Neutrophil (primary cell): ENCODE results near the gene ARF3.

Experiments
- H3K27ac ChIP-seq: fragments of 200-600 bp; sonication (generic); 2 replicates; pipeline ENCODE4 v1.5.1; 2016; ENCODE audit warnings: mild to moderate bottlenecking, moderate library complexity
- H3K27me3 ChIP-seq: fragments of 200-600 bp; sonication (generic); 2 replicates; pipeline ENCODE4 v1.6.0; 2016; ENCODE audit warnings: mild to moderate bottlenecking
- H3K36me3 ChIP-seq: fragments of 200-600 bp; sonication (generic); 2 replicates; pipeline ENCODE4 v1.5.1; 2017
- H3K4me1 ChIP-seq, 2 experiments: fragments of 200-600 bp in 1 of 2; sonication (generic) in 1 of 2; 1 replicate in 1 of 2; 2 replicates in 1 of 2; pipeline versions ENCODE4 v1.5.1 to v1.6.1; 2013 to 2016; ENCODE audit warnings: low read depth in 1 of 2, low read length in 1 of 2, mild to moderate bottlenecking in 1 of 2, moderate library complexity in 1 of 2; ENCODE audit not compliant: control insufficient read depth in 1 of 2, insufficient read depth in 1 of 2
- H3K4me3 ChIP-seq, 2 experiments: fragments of 200-600 bp in 1 of 2; sonication (generic) in 1 of 2; 1 replicate in 1 of 2; 2 replicates in 1 of 2; pipeline ENCODE4 v1.5.1; 2013 to 2016; ENCODE audit warnings: low read depth in 1 of 2, low read length in 1 of 2, mild to moderate bottlenecking in 1 of 2, moderate library complexity in 1 of 2
- H3K9me3 ChIP-seq: fragments of 200-600 bp; sonication (generic); 2 replicates; pipeline ENCODE4 v1.5.1; 2016
- CTCF ChIP-seq: fragments of 200-600 bp; sonication (generic); IDR thresholded peaks from 2 replicates; pipeline ENCODE4 v1.5.1; 2016; ENCODE audit warnings: antibody characterized with exemption

The ARF3 gene

DNA sequence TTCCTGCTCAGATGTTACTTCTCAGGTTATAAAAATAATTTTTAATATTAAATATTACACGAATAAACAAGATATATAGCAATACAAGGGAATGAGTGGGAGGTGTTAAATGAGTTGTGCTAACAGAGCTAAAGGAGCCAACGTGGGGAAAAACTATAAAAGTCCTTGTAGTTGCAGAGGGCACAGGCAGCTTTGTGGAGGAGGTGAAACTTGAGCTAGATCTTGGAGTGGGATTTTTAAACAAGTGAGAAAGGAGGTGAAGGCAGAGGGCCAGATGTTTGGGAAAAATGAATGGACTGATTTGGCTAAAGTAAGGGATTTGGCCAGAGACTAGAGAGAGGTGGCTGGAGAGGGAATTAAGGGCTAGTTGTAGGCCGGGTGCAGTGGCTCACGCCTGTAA lies 26.8 kb downstream of the ARF3 start:
- H3K36me3 ChIP-seq, result peaks cover 73% of the 10 kb centered on the region
- no peak overlapping the region for H3K4me3 ChIP-seq
- no peak overlapping the region for H3K27ac ChIP-seq
- H3K27me3 ChIP-seq, result no peaks in the 10 kb centered on the region
- H3K9me3 ChIP-seq, result no peaks in the 10 kb centered on the region
- TF ChIP-seq CTCF, result no peak
- H3K4me1 ChIP-seq, result peaks cover 4% of the 10 kb centered on the region in 2 experiments

- TF ChIP-seq CTCF, result no peak
- Histone ChIP-seq H3K4me1 (peaks cover 7 to 10% of the 10 kb centered on the region in 2 experiments), H3K36me3 (peaks cover 65% of the 10 kb centered on the region)
Measured at GRCh38 chr12:48929551-48929950, 27.7 kb downstream of the ARF3 start.

GRCh38 chr12:48927261-48927660 lies 30.0 kb downstream of the ARF3 start:
- H3K4me3 ChIP-seq, result no peak overlapping the region
- no peaks in the 10 kb centered on the region for H3K9me3 ChIP-seq
- no peak overlapping the region for H3K27ac ChIP-seq
- peaks cover 9 to 12% of the 10 kb centered on the region in 2 experiments for H3K4me1 ChIP-seq
- peaks cover 56% of the 10 kb centered on the region for H3K36me3 ChIP-seq
- no peak for TF ChIP-seq CTCF
- no peaks in the 10 kb centered on the region for H3K27me3 ChIP-seq

More at GRCh38 chr12:48929551-48929950, 27.7 kb downstream of the ARF3 start:
- Histone ChIP-seq H3K27ac (no peak overlapping the region), H3K4me3 (no peak overlapping the region), H3K27me3 (no peaks in the 10 kb centered on the region), H3K9me3 (no peaks in the 10 kb centered on the region)

- H3K4me1 ChIP-seq, result peaks cover 9 to 12% of the 10 kb centered on the region in 2 experiments
- no peaks in the 10 kb centered on the region for H3K9me3 ChIP-seq
- no peak for TF ChIP-seq CTCF
- H3K4me3 ChIP-seq, result peak within 1 kb of the TSS; percentile 76 to 77
- H3K27ac ChIP-seq, result peak within 1 kb of the TSS; percentile 25
- H3K36me3 ChIP-seq, result peaks cover 47% of the 10 kb centered on the region
- H3K27me3 ChIP-seq, result no peaks in the 10 kb centered on the region
Measured at GRCh38 chr12:48925304-48926011, 31.8 kb downstream of the ARF3 start, which contains the start of gene FKBP11. Gene FKBP11, minus strand, starts transcription at chr12:48925492. Its CDS starts 64 bp downstream, at chr12:48925428.

- Histone ChIP-seq H3K4me1 (peaks cover 9 to 12% of the 10 kb centered on the region in 2 experiments), H3K4me3 (peak overlapping the region; percentile 76 to 77), H3K27me3 (no peaks in the 10 kb centered on the region), H3K9me3 (no peaks in the 10 kb centered on the region), H3K27ac (no peak overlapping the region), H3K36me3 (peaks cover 42% of the 10 kb centered on the region)
- TF ChIP-seq CTCF, result peak; percentile 23
Measured at GRCh38 chr12:48924617-48925303, 32.5 kb downstream of the ARF3 start.
